GM12878 (cell line): ENCODE results near the gene ATXN2. TPM values are rescaled to one million over a fixed set of nuclear protein-coding genes. Genes with fewer than 3 reads are reported as not detected.

Source experiments
- ATAC-seq: fragments of 200-7000 bp; cut with Tn5 transposase; 3 replicates; pipeline ENCODE4 v1.9.1; 2020; ENCODE audit warnings: mild to moderate bottlenecking, moderate library complexity
- BruUV-seq: library from RNA; stranded (reverse); fragments of 400-500 nt; replicated peaks from 2 replicates; lab custom pipeline; 2021; lab: Mats Ljungman, UMichigan
- CTCF ChIA-PET: fragments of 300-600 bp; sonication (Branson Sonifier 250); formaldehyde crosslinking; extraction: SDS; loops from one replicate; lab custom pipeline; 2021; ENCODE audit warnings: inconsistent platforms; lab: Yijun Ruan, JAX
- POLR2A ChIA-PET: fragments of 350-600 bp; formaldehyde crosslinking; extraction: SDS; loops from one replicate; lab custom pipeline; 2021; ENCODE audit warnings: inconsistent platforms; lab: Charles Lee
- RAD21 ChIA-PET: fragments of 300-600 bp; sonication (Branson Sonifier 250); formaldehyde crosslinking; loops from one replicate; lab custom pipeline; 2023; ENCODE audit warnings: antibody characterized with exemption; ENCODE audit not compliant: unreplicated experiment; lab: Charles Lee
- SMC1A ChIA-PET: fragments of 300-600 bp; sonication (Branson Sonifier 250); formaldehyde crosslinking; loops from one replicate; lab custom pipeline; 2023; ENCODE audit not compliant: unreplicated experiment, uncharacterized antibody; lab: Charles Lee
- DNase-seq: peaks from one replicate; pipeline ENCODE4 v3.0.0-alpha.2; 2011; ENCODE audit warnings: low read depth, low spot score
- FAIRE-seq: peaks from 3 replicates; lab custom pipeline; 2011; peaks lifted over from hg19 to GRCh38; lab: Jason Lieb, UNC
- H2AFZ ChIP-seq: 2 replicates; pipeline ENCODE4 v1.6.0; 2011; ENCODE audit warnings: low read depth, low read length, control low read depth; ENCODE audit not compliant: control insufficient read depth
- H3K27ac ChIP-seq: 2 replicates; pipeline ENCODE4 v1.5.1; 2011; ENCODE audit warnings: control low read depth; ENCODE audit not compliant: control insufficient read depth, insufficient read depth
- H3K27me3 ChIP-seq, 2 experiments: replicated peaks in 1 of 2; 2 replicates each; pipeline versions ENCODE4 v1.6.0 to v1.6.1; 2011; ENCODE audit warnings: low read length in 1 of 2; ENCODE audit not compliant: control insufficient read depth in 2 of 2, insufficient read depth in 2 of 2
- H3K36me3 ChIP-seq, 2 experiments: 2 replicates each; pipeline ENCODE4 v1.5.1; 2011; ENCODE audit warnings: low read length in 1 of 2; ENCODE audit not compliant: control insufficient read depth in 2 of 2, insufficient read depth in 2 of 2
- H3K4me1 ChIP-seq: 2 replicates; pipeline ENCODE4 v1.6.1; 2011; ENCODE audit warnings: mild to moderate bottlenecking, low read length, moderate library complexity, mixed read lengths; ENCODE audit not compliant: control insufficient read depth, insufficient read depth
- H3K4me2 ChIP-seq: 2 replicates; pipeline ENCODE4 v1.6.0; 2011; ENCODE audit warnings: control low read depth; ENCODE audit not compliant: control insufficient read depth, insufficient read depth
- H3K4me3 ChIP-seq: fragments of 200-600 bp; sonication (generic); 2 replicates; pipeline ENCODE4 v1.5.1; 2016
- H3K79me2 ChIP-seq: 2 replicates; pipeline ENCODE4 v1.6.0; 2011; ENCODE audit warnings: low read length; ENCODE audit not compliant: control insufficient read depth, insufficient read depth
- H3K9ac ChIP-seq: 2 replicates; pipeline ENCODE4 v1.8.0; 2011; ENCODE audit warnings: low read length, control low read depth, mixed read lengths; ENCODE audit not compliant: control insufficient read depth, insufficient read depth
- H3K9me3 ChIP-seq: replicated peaks from 3 replicates; pipeline ENCODE4 v1.5.1; 2011; ENCODE audit warnings: mild to moderate bottlenecking, low read length; ENCODE audit not compliant: control insufficient read depth, insufficient read depth
- H4K20me1 ChIP-seq: 2 replicates; pipeline ENCODE4 v1.6.0; 2011; ENCODE audit not compliant: control insufficient read depth, insufficient read depth
- EED ChIP-seq: sonication (generic); IDR thresholded peaks from 2 replicates; pipeline ENCODE4 v1.6.1; 2016; ENCODE audit warnings: antibody characterized with exemption, low read depth
- HDGF ChIP-seq: fragments of 450-650 bp; IDR thresholded peaks from 2 replicates; pipeline ENCODE4 v1.6.1; 2016; ENCODE audit warnings: antibody characterized with exemption
- IKZF2 ChIP-seq, 2 experiments: fragments of 450-650 bp; IDR thresholded peaks; 2 replicates each; pipeline ENCODE4 v1.6.1; 2017; ENCODE audit warnings: mild to moderate bottlenecking in 2 of 2, moderate library complexity in 2 of 2
- JUNB ChIP-seq: IDR thresholded peaks from 2 replicates; pipeline ENCODE4 v1.6.1; 2016; ENCODE audit warnings: antibody characterized with exemption, mild to moderate bottlenecking
- MEF2A ChIP-seq: IDR thresholded peaks from 2 replicates; pipeline ENCODE4 v1.6.1; 2011; ENCODE audit warnings: low read depth, mild to moderate bottlenecking, low read length, moderate library complexity; ENCODE audit not compliant: insufficient read depth
- MEF2B ChIP-seq: fragments of 450-650 bp; IDR thresholded peaks from 2 replicates; pipeline ENCODE4 v1.6.1; 2018; ENCODE audit warnings: mild to moderate bottlenecking, moderate library complexity; ENCODE audit not compliant: partially characterized antibody, poor library complexity, severe bottlenecking
- NR2F1 ChIP-seq: fragments of 450-650 bp; conservative IDR thresholded peaks from 2 replicates; pipeline ENCODE4 v1.6.1; 2017; ENCODE audit warnings: mild to moderate bottlenecking
- RAD21 ChIP-seq: IDR thresholded peaks from 2 replicates; pipeline ENCODE4 v1.6.1; 2011; ENCODE audit warnings: mild to moderate bottlenecking, low read depth, low read length, moderate library complexity; ENCODE audit not compliant: insufficient read depth
- SRF ChIP-seq, 2 experiments: IDR thresholded peaks; 2 replicates each; pipeline ENCODE4 v1.6.1; 2011; ENCODE audit warnings: low read depth in 2 of 2, low read length in 2 of 2, mild to moderate bottlenecking in 1 of 2, moderate library complexity in 1 of 2
- TCF3 ChIP-seq: IDR thresholded peaks from 2 replicates; pipeline ENCODE4 v1.6.1; 2012; ENCODE audit warnings: low read depth, mild to moderate bottlenecking, low read length, borderline replicate concordance; ENCODE audit not compliant: insufficient read depth
- WRNIP1 ChIP-seq: IDR thresholded peaks from 2 replicates; pipeline ENCODE4 v1.6.1; 2011; ENCODE audit warnings: low read depth, low read length, improper control_type of control experiment, borderline replicate concordance
- YY1 ChIP-seq: IDR thresholded peaks from 2 replicates; pipeline ENCODE4 v1.6.1; 2011; ENCODE audit warnings: low read depth, mild to moderate bottlenecking, low read length
- ZNF687 ChIP-seq: fragments of 450-650 bp; IDR thresholded peaks from 2 replicates; pipeline ENCODE4 v1.6.1; 2017; ENCODE audit warnings: mild to moderate bottlenecking, moderate library complexity
- WGBS: methylation state at CpG from one replicate; pipeline ENCODE4 v1.1.6; 2016; ENCODE audit warnings: low lambda C conversion rate; ENCODE audit not compliant: insufficient replicate concordance, insufficient coverage; ENCODE audit errors: missing lambda C conversion rate; 5-methylcytosine and 5-hydroxymethylcytosine counted together
- in situ Hi-C: fragments of 300-500 bp; cut with MboI; formaldehyde crosslinking; loops from 9 replicates; pipeline ENCODE4 v1.14.3; 2018; ENCODE audit warnings: mixed read lengths
- intact Hi-C: fragments of 100-400 bp; cut with micrococcal nuclease; formaldehyde crosslinking; loops from one replicate; pipeline ENCODE4 v1.14.2; 2022; ENCODE audit not compliant: unreplicated experiment
- polyA plus RNA-seq, 11 experiments: library from polyadenylated mRNA; depleted of rRNA in 4 of 11; unstranded in 6 of 11; stranded (reverse) in 5 of 11; fragments of >200 nt; fragmentation: Nextera tagmentation in 4 of 11; fragmentation: Illumina TruSeq in 1 of 11; extraction: Ambion mirVana in 4 of 11; extraction: Trizol in 1 of 11; gene quantifications; 1 replicate in 1 of 11; 2 replicates in 10 of 11; pipeline versions ENCODE4 v1.2.1 to v1.2.3, GENCODE V29; 2011 to 2016; ENCODE audit warnings: inconsistent platforms in 2 of 11, missing spikeins in 2 of 11, low read depth in 1 of 11
- total RNA-seq, 4 experiments: library from RNA; depleted of rRNA in 3 of 4; stranded (reverse); fragments of >200 nt in 3 of 4; fragmentation: Illumina TruSeq in 1 of 4; extraction: Trizol in 1 of 4; gene quantifications; 2 replicates each; pipeline versions ENCODE4 v1.2.1 to v1.2.3, GENCODE V29; 2013 to 2021
- TF ChIP-seq, protein P1 (sequence below): fragments of 150-350 bp; IDR thresholded peaks from 2 replicates; pipeline ENCODE4 v1.6.1; 2016; ENCODE audit warnings: low read depth, low read length
- TF ChIP-seq, protein P2 (sequence below): IDR thresholded peaks from 2 replicates; pipeline ENCODE4 v1.6.1; 2012; ENCODE audit warnings: low read depth, low read length, improper control_type of control experiment

Gene ATXN2
- total and polyA plus RNA-seq, 10 of the 15 experiments (the other 5 are each of a cell fraction or from before 2014, with no cell fraction given), result 8.8 to 31.5 (median 19.0) TPM

GRCh38 chr12:111409780-111410430 lies 189.2 kb downstream of the ATXN2 start:
- Histone ChIP-seq H3K27me3 (no peaks in the 10 kb centered on the region), H3K4me3 (peak overlapping the region; percentile 96), H3K36me3 (peaks cover 2 to 9% of the 10 kb centered on the region in 2 experiments), H2AFZ (no peak overlapping the region), H4K20me1 (peaks cover 18% of the 10 kb centered on the region), H3K9me3 (no peaks in the 10 kb centered on the region), H3K27ac (peak overlapping the region; percentile 91), H3K4me2 (peak overlapping the region; percentile 96), H3K9ac (peak overlapping the region; percentile 95), H3K4me1 (peaks cover 49% of the 10 kb centered on the region), H3K79me2 (peaks cover 91% of the 10 kb centered on the region)
- SMC1A ChIA-PET, result interaction anchor here (4.8 to 22.6 kb wide), 4 partner anchors 19 to 46 kb away, joined by 40 to 605 read pairs (median 48); no protein-coding TSS in a partner anchor
- RAD21 ChIA-PET, result interaction anchor here (0.6 to 19.6 kb wide), 5 partner anchors 11 to 678 kb away, joined by 4 to 804 read pairs (median 22); no protein-coding TSS in a partner anchor
- intact Hi-C loops (no loop called here), in situ Hi-C loops (no loop called here)
- DNase-seq, result no peak
- ATAC-seq, result no peak
- no TSS peak for BruUV-seq
- FAIRE-seq, result no peak
- CTCF ChIA-PET, result interaction anchor here (3.3 to 27.0 kb wide), 5 partner anchors 12 to 41 kb away, joined by 18 to 1117 read pairs (median 29); no protein-coding TSS in a partner anchor
- POLR2A ChIA-PET, result interaction anchor here (0.6 to 13.2 kb wide), 5 partner anchors 10 to 637 kb away, joined by 3 to 188 read pairs (median 5); no protein-coding TSS in a partner anchor
- WGBS, result 3% methylated on average over 14 of the region's 14 CpGs
- no peak for TF ChIP-seq TCF3
- peak; percentile 54; the same call in 1 of the 2 replicates for TF ChIP-seq EED
- TF ChIP-seq NR2F1, result peak; percentile 63
- no peak for TF ChIP-seq YY1
- no peak for TF ChIP-seq MEF2A
- TF ChIP-seq JUNB, result no peak
- peak; percentile 85 for TF ChIP-seq MEF2B
- no peak for TF ChIP-seq SRF (IDR thresholded peaks at IDR 0.05; ENCODE audit: low read depth in 2 of 2, low read length in 2 of 2)
- TF ChIP-seq, protein P1, sequence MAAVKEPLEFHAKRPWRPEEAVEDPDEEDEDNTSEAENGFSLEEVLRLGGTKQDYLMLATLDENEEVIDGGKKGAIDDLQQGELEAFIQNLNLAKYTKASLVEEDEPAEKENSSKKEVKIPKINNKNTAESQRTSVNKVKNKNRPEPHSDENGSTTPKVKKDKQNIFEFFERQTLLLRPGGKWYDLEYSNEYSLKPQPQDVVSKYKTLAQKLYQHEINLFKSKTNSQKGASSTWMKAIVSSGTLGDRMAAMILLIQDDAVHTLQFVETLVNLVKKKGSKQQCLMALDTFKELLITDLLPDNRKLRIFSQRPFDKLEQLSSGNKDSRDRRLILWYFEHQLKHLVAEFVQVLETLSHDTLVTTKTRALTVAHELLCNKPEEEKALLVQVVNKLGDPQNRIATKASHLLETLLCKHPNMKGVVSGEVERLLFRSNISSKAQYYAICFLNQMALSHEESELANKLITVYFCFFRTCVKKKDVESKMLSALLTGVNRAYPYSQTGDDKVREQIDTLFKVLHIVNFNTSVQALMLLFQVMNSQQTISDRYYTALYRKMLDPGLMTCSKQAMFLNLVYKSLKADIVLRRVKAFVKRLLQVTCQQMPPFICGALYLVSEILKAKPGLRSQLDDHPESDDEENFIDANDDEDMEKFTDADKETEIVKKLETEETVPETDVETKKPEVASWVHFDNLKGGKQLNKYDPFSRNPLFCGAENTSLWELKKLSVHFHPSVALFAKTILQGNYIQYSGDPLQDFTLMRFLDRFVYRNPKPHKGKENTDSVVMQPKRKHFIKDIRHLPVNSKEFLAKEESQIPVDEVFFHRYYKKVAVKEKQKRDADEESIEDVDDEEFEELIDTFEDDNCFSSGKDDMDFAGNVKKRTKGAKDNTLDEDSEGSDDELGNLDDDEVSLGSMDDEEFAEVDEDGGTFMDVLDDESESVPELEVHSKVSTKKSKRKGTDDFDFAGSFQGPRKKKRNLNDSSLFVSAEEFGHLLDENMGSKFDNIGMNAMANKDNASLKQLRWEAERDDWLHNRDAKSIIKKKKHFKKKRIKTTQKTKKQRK, result no peak
- peak; percentile 39 to 59; a peak in 3 of 4 replicates for TF ChIP-seq IKZF2 (IDR thresholded peaks at IDR 0.05)
- no peak for TF ChIP-seq RAD21
- no peak for TF ChIP-seq WRNIP1
- TF ChIP-seq, protein P2, sequence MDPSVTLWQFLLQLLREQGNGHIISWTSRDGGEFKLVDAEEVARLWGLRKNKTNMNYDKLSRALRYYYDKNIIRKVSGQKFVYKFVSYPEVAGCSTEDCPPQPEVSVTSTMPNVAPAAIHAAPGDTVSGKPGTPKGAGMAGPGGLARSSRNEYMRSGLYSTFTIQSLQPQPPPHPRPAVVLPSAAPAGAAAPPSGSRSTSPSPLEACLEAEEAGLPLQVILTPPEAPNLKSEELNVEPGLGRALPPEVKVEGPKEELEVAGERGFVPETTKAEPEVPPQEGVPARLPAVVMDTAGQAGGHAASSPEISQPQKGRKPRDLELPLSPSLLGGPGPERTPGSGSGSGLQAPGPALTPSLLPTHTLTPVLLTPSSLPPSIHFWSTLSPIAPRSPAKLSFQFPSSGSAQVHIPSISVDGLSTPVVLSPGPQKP, result no peak
- peak; percentile 14; the same call in 1 of the 2 replicates for TF ChIP-seq ZNF687
- TF ChIP-seq HDGF, result no peak
